T follicular helper cell (primary cell): ENCODE results near the gene PLA2G2E.

Experiments used
- DNase-seq: peaks from one replicate; pipeline ENCODE4 v3.0.0-alpha.2; 2020; ENCODE audit warnings: low read depth
- total RNA-seq, 2 experiments: gene quantifications; one replicate each; lab custom pipeline; 2026; lab: John Stamatoyannopoulos, UW

Gene PLA2G2E, protein sequence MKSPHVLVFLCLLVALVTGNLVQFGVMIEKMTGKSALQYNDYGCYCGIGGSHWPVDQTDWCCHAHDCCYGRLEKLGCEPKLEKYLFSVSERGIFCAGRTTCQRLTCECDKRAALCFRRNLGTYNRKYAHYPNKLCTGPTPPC
- 0 reads per million in 2 experiments for total RNA-seq

DNA sequence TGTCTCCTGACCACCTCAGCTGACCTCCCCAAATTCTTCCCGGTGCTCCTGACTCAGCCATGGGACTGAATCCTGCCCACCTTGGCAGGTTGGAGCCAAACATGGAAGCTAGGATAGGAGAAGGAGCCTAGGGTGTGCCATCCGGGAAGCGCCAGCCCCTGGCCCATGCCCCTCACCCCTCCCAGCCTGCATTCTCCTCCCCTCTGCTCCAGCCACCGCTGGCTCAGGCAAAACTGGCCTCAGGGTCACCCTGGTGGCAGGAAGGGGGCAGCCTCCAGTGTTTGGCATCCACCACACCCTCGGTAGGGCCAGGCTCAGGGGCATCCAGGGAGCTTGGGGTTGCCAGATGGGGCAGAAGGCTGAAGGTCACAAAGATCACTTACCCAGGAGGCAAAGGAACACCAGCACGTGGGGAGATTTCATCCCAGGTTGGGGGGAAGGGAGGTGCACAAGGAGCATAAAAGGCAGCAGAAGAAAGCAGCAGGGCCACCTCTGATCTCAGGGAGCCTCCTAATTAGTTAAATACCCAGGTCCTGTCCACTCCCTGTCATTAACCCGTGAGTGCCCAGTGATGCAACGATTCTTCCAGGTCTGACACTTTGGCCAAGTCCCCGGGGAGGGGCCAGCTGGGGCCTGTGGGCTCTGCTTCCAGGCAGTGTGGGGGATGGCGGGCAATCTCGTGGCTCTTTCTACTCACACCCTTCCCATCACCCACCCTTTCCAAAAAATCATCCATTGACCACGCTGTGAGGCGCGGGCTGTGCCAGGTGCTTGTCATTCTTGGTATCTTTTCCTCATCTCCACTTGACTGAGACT, at the start of gene PLA2G2E:
Gene PLA2G2E, minus strand, starts transcription at position 481 of the 816 bp plus-strand sequence. Its CDS starts 58 bp downstream, at position 423.
- DNase-seq, result no peak

DNA sequence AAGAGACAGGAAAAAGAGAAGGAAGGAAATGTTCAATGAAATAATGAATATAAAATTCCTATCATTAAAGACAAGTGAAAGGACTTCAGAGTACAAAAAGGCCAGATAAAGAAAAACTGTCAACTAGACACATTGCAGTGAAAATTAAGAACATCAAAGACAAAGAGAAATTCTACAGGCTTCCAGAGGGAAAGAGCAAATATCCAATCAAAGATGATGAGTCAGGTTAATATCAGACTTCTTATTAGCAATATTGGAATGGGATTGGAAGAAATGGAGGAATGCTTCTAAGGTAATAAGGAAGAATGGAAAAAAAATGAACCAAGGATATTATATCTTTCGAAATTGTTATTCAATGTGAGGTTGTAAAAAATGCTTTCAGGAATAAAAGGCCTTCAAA, 48.2 kb upstream of the PLA2G2E start:
- no peak for DNase-seq

DNA sequence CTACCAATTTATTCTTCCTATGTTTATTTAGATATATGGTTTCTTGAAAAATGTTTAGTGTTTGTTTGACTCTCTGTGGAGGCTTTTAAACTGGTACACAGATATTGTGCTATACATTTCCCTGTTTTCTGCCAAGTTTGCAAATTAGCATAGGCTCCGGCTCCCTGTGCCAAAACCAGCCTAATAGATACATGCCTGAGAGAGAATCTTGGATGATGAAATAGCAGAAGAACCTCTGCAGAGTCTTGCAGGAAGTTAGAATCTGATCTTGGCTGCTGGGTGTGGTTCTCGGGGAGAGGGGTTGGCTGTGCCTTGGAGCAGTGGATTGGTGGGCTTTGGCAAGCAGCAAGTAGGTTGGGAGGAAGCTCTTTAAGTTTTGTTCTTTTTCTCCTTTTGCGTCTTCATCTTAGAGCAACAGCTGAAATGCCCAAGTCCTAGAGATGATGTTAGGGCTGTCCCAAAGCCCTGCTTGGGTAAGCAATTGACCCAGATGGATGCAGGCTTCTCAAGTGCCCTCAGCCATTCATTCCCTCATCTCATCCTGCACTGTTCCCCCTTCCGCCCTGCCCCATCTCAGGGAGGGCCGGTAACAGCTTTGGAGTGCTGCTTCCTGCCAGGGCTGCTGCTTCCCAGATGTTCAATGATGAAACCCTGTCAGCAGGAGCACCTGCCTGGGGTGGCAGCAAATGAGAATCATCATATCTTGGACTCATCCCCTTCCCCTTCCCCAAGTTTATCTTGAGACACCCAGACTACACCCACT, 46.7 kb upstream of the PLA2G2E start:
- DNase-seq, result no peak

DNA sequence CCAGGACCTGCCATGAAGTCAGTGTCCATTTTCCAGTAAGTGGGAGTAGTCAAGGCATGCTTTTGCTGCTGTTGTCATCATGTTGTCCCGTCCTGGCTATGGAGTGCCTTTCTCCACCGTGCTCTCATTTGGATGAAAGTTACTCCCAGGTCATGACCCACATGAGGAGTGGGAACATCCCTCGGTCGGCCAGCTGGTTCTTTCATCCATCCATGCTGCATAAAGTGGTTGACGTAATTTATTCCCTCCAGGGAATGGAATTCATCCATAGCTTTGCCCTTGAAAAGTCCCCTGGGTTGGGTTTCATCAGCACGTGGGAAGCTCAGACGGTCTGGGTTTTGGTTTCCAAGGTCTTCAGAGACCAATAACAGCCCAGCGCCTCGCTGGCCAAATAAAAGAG, 44.4 kb upstream of the PLA2G2E start:
- no peak for DNase-seq

DNA sequence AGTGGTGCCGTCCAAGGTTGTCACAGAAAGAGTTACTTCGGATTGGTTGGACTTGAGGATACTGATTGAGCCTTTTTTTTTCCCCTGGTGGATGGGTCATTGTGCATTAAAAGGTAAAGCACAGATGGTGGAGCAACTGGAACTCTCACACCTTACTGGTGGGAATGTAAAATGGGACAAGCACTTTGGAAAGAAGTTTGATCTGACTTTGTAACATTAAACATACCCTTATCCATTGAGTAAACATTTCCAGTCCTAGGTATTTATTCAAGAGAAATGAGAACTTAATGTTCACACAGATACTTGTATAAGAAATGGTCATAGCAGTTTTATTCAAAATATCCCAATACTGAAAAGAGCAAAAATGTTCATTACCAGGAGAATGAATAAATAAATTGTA, 41.1 kb upstream of the PLA2G2E start:
- no peak for DNase-seq

DNA sequence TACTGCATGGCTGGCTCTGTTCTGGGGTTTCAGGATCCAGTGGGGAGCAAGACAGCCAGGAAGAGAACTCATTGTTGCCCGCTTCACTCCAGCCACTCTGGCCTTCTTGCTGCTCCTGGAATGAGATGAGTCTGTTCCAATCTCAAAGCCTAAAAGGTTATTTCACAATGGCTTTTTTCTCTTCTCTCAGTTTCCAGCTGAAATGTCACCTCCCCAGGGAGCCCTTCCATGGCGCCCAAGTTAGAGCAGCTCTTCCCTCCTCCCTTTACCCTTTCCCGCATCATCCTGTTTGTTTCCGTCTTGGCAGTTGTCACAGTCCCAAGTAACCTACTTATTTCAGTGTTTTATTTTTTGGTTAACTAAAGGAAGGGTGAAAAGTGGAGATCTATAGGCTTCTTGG, 40.2 kb upstream of the PLA2G2E start:
- no peak for DNase-seq

DNA sequence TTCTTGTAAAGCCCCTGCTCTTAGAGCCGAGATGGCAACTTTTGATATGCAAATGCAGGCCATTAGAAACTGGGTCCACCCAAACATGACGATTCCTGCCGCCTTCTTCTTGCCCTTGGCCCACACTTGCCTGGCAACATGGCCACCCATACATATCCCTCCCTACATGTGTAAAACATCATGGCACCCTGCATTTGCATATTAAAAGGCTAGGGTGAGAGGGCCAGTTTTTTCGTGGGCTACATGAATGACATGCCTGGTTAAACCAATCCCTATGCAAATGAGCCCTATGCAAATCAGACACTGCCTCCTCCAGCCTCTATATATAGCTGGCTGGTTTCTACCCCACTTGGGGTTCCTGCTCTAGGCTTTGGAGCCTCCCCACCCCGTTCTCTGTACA, 37.2 kb upstream of the PLA2G2E start:
- no peak for DNase-seq

DNA sequence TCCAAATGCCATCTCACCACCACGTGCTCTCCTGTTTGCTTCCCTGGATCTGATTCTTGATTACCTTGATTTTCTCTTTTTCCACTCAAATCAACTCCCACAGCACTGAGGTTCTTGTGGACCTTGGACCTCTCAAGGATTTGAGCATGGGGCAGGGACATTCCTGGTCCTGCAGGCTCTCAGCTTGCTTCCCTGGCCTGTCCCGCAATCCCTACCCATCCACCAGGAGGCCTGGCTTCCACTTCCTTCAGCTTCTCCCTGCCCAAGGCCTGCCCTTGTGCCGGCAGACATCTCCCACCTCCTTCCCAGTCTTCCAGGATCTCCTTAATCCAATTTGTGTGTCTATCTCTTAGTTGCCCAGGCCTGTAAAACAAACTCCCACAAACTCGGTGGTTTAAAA, 34.4 kb upstream of the PLA2G2E start:
- DNase-seq, result no peak

DNA sequence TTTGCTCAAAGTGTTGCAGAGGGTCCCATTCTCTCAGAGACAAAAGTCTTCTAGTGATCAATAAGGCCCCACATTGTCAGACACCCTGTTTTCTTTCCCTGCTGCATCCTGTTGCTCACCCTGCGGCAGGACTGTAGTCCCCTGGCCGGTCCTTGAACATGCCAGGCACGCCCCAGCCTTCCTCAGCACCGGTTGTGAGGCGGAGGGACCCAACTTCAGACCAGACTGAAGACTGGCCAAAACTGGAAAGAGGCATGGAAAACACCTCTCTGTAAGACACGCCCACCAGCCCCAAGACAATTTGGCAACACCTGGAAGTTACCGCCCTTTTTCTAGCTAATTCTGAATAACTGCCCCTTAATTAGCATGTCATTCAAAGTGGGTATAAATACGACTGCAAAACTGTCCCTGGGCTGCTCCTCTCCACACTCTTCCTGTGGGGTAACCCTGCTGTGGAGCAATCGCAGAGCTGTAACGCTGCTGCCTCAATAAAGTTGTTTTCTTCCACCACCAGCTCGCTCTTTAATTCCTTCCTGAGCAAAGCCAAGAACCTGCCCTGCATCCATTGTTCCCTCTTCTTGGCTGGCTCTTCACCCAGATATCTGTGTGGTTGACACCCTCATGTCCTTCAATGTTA, 32.2 kb upstream of the PLA2G2E start:
- DNase-seq, result no peak

DNA sequence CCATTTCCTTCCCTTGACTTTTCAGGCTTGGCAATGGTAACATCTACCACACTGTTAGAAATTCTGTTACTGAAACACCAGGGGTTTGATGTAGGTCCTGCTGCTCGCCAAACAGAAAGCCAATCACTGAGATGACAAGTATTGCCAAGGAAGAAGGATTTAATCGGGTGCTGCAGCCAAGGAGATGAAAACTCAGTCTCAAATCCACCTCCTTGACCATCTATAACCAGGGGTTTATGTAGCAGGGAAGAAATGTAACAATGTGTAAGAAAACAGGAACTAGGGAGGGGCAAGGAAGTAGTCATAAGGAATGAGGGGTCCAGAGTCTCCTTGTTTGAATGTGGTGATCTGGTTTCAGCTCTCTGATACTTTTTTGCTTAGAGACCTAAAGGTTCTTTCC, 30.6 kb upstream of the PLA2G2E start:
- no peak for DNase-seq

DNA sequence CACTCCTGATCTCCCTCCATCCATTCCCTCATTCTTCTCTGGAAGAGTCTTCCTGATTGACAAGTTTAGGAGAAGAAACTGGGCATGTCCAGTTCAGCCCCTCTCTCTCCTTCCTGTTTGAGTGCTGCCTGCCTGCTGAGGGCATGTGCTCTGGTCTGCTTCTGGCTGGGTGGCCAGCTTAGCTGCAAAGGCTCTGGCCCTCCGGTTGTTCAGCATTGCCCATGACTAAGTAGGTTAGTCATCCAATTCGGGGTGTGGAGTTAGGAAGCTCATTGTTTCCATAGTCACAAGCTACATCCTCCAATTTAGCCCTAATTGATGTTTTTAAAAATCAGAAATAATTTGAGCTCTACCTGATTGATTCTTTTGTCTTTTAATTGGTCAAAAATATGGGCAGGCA, 25.6 kb upstream of the PLA2G2E start:
- no peak for DNase-seq

DNA sequence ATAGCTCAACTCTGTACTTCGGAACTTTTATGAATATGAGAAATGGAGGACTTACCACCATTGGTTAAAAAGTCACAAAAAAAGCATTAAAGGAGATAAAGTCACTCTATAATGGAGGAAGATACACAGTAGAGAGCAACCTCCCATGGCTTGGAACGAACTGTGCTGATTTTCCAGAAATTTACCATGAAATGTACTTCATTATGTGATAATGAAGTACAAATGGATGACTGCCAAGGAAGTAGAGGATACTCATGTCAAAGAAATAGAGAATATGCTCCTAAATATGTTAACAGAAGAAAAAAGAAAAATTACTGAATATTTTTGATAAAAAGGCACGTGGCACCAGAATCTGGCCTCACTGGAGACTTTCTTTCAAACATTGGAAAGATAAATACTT, 23.6 kb upstream of the PLA2G2E start:
- DNase-seq, result no peak

DNA sequence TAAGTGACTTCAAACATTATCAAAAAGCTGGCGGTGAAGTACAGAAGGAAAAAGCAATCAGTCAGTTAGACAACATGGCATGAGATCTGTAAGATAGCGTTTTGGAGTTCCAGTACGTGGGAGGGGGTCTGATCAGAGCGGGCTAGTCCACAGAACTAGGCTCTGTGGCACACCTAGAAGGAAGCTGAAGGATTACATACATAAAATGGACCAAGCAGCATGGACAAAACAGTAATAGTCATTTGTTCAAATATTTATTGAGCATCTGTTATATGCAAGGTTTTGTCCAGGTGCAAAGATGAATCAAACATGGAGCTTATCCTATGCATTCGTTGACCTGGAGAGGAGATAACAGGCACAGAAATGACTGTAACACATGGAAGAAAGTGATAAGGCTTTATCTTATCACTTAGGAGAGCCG, 22.9 kb upstream of the PLA2G2E start:
- DNase-seq, result no peak

DNA sequence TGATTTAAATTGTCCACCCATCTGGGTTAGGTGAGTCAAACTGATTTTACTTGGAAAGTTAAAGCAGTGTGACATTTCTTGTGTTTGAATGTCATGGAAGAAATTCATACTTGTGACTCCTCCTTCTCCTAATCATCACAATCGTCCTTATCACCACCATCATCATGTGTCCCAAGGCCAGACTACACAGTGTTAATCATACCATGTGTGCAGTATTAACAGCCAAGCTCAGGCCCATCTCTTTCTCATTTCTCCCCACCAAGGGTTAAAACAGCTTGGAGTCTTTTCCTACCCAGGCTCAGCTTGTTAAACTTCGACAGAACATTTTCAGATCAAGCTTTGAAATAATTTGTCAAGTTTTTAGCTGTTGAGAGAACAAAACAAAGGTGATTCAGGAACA, 22.5 kb upstream of the PLA2G2E start:
- no peak for DNase-seq

DNA sequence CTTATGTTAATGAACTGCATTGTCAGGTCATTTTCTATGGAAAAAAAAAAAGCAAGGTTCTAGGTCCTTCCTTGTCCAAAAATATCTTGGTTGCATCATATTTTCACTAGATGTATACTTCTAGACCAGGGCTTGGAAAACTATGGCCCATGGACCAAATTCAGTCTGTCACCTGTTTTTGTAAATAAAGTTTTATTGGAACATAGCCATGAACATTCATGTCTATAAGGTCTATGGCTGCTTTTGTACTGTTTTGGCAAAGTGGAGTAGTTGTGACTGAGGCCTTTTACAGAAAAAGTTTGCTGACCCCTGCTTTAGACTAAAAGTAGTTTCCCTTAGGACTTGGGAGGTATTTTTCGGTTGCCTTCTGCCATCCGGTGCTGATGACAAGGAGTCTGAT, 19.2 kb upstream of the PLA2G2E start:
- DNase-seq, result no peak

DNA sequence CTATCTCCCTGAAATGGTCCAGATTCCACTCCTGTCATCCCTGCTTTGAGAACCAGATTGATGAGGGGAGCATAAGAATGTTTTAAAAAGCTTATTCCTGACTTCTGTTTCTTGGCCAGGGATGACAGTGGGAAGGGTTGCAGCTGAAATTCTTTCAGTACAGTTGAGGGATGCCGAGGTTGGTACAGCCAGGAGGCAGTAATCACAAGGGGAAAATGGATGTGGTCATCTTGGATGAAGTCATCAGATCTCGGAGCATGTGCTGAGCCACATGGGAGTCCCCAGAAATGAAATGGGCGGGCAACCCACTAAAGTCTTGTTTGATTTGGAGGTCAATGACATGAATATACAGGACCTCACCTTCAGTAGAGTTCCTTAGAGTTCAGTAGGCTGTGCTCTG, 18.7 kb upstream of the PLA2G2E start:
- no peak for DNase-seq

DNA sequence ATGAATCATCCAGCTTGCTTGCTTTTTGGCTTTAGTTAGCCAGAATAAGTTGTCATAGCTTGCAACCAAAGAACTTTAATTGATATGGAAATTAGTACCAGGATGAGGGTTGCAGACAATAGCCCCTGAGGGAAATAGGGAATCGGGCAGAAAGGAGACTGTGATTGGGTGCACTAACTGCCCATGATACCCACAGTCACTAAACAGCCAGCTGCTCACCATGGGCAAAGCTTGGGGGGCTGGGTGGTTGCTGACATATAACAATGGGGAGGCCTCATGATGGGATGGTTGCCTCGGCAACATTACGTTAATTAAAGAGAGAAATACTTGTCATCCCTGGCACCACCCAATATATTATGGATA, 17.8 kb upstream of the PLA2G2E start:
- no peak for DNase-seq

DNA sequence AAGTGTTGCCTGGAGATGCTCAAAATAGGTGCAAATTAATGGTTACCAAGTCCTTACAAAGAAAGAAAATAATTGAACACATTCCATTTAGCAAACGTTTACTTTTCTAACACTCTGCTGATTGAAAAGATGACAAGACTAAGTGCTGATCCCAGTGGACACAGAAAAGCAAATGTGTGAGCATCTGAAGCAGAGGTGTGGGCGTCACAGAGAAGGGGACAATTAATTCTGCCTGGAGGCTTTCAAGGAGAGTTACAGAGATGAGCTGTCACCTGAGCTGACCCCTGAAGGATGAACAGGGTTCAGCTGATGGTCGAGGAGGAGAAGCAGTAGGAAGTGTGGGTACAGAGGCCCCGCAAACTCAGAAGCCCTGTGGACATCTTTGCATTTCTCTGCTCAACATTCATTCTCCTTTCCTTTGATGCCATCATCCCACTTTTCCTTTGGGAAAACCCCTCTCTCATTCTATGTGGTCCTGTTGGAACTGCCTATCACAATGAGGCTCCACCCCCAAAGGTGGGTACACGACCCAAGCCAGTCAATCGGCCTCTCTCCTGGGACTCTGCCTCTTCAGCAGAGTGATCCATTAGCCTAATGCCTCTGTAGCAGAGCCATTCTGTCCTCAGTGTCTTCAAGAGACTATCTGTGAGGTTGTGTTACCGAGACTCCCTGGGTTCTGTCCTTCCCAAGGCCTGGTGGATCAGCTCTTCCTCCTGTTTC, 17.2 kb upstream of the PLA2G2E start:
- DNase-seq, result no peak

DNA sequence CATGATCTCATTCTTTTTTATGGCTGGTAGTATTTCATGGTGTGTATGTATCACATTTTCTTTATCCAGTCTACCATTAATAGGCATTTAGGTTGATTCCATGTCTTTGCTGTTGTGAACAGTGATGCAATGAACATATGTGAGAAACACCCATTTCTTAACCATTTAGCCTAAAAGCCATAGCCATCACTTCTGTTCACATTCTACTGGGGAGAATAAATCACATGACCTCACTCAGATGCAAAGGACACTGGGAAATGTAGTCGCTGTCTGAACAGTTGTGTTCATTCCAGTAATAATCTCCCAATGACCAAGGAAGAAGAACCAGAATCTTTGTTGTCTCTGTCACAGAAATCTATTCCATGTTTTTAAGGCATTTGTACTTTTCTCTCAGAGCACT, 15.1 kb upstream of the PLA2G2E start:
- DNase-seq, result no peak

DNA sequence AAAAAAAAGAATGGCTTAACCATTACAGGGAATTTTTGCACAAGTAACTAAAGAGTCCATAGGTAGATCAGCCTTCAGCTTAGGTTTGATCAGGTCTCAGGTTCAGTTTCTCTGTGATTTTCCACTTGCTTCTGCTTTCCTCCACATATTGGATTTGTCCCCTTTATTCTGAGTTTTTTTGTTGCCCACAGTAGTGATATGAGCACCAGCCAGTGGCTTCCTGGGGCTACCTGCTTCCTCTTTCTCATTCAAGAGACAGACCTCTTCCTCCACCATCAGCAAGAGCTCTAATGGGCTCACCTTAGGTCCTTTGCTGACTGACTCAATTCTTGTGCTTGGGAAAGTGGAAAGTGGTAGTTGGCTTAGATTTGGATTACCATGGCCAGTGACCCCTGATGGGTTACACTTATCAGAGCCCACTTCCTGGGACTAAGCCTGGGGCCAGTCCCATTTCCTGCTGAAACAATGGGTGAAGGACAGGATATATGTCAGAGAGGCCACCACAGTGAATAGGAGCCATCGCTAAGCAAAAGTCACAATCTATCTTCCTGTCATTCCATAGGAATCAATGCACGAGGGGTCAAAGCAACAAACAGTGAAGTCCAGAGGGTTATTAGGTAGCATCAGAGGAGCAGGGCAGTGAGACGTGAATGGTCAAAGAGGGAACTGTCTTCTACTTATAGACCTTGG, 12.8 kb upstream of the PLA2G2E start:
- no peak for DNase-seq

DNA sequence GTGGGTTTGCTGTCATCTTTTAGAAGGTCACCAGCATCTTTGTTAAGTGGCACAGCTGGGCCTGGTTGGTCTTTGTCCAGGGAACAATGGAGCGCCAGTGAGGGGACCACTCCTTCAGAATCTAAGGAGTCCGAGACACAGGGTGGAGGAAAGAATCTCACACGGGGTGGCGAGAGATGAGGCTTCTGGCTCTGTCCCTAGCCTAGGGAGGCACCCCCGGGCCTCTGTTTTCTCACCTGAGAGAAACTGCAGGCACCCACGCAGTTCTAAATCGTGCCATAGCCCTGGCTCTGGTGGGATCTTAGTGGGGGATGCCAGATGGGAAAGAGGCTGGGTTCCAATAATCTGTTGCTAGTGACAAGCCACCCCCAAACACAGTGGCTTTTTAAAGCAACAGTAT, 10.9 kb upstream of the PLA2G2E start:
- no peak for DNase-seq
